Mesodermal cell (in vitro differentiated cells): ENCODE data around the gene BRF1.
A peak's percentile ranks its signal among the peaks of the same experiment; 100 is the strongest.

Experiments used
- H3K27ac ChIP-seq: 2 replicates; pipeline ENCODE4 v1.7.0; 2013; ENCODE audit warnings: mild to moderate bottlenecking, low read depth, low read length, moderate library complexity; ENCODE audit not compliant: severe bottlenecking
- H3K36me3 ChIP-seq: 2 replicates; pipeline ENCODE4 v1.7.1; 2013; ENCODE audit warnings: mild to moderate bottlenecking, low read length, moderate library complexity; ENCODE audit not compliant: control insufficient read depth, insufficient read depth
- H3K4me1 ChIP-seq: one replicate; pipeline ENCODE4 v1.7.1; 2013; ENCODE audit warnings: mild to moderate bottlenecking, low read length; ENCODE audit not compliant: insufficient read depth, control insufficient read depth, poor library complexity, severe bottlenecking
- H3K4me3 ChIP-seq: 2 replicates; pipeline ENCODE4 v1.7.0; 2013; ENCODE audit warnings: low read length, control low read depth, mild to moderate bottlenecking; ENCODE audit not compliant: insufficient read depth, poor library complexity, severe bottlenecking; ENCODE audit errors: extremely low read depth
- H3K9me3 ChIP-seq: 2 replicates; pipeline ENCODE4 v1.7.1; 2013; ENCODE audit warnings: mild to moderate bottlenecking, low read length, moderate library complexity; ENCODE audit not compliant: control insufficient read depth
- whole genome bisulfite sequencing, 2 experiments: methylation state at CpG; one replicate each; pipeline ENCODE4 v1.1.5; 2013; ENCODE audit warnings: missing lambda C conversion rate in 2 of 2; ENCODE audit not compliant: insufficient coverage in 2 of 2; 5-methylcytosine and 5-hydroxymethylcytosine counted together

The BRF1 gene

DNA sequence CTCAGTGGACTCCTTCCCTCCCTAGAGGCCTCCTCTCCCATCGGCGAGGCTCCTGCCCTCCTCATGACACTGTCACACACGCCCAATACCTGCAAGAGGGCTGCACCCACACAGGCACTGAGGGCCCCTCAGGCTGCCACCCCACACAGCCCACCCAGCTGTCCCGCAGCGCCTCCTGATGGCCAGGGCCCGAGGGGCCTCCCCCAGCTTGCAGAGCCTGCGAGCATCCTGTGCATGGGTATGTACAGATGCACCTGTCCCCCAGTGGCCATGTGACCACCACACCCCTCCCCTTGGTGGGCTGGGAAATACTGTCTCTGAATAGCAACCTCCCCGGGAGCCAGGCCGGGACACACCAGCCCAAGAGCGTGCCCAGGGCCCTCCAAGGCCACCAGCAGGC is 100.7 kb downstream of the BRF1 start:
- H3K9me3 ChIP-seq: no peaks in the 10 kb centered on the region
- H3K4me1 ChIP-seq: peaks cover 40% of the 10 kb centered on the region
- 84 to 96% methylated on average over 5 to 10 of the region's 10 CpGs for WGBS, 2 experiments
- H3K36me3 ChIP-seq: no peaks in the 10 kb centered on the region
- H3K27ac ChIP-seq: no peak overlapping the region
- no peak overlapping the region for H3K4me3 ChIP-seq

DNA sequence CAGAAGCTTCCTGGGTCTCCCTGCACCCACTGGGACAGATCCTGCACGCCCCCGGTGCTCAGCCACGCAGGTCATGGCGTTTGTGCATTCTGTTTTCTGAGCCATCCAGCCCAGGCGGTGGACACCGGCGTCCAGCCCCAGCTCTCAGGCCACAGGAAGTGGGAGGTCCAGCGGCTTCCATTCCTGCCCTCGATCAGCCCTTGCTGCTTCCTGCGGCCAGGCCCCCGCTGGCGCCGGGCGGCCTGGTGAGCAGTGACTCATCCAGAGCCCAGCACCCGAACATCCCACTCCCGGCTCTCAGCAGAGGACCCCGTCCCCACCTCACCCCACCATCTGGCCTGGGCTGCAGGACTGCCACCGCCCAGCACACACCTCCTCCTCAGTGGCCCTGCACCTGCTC is 101.7 kb downstream of the BRF1 start:
- no peak overlapping the region for H3K4me3 ChIP-seq
- no peaks in the 10 kb centered on the region for H3K9me3 ChIP-seq
- H3K4me1 ChIP-seq: peaks cover 42% of the 10 kb centered on the region
- H3K36me3 ChIP-seq: no peaks in the 10 kb centered on the region
- H3K27ac ChIP-seq: no peak overlapping the region
- 82 to 87% methylated on average over 15 to 17 of the region's 18 CpGs for WGBS, 2 experiments

DNA sequence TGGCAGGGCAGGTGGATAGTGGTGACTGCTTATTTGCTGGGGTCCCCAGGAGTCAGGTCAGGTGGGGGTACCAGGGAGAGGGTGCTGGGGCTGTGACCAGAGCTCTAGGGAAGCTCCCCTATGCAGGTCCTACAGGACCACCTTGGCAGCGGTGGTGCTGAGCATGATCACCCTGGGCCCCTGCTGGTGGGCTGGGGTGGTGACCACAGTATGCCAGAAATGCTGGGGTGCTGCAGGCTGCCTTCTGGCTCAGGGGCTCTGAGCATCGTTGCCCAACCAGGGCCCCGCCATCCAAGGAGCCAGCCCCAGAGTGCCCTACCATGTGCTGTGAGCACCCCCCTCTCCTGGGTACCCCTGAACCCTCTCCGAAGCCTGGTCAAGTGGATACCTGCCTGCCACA is 102.2 kb downstream of the BRF1 start:
- Histone ChIP-seq H3K9me3 (no peaks in the 10 kb centered on the region), H3K36me3 (no peaks in the 10 kb centered on the region), H3K4me1 (peaks cover 42% of the 10 kb centered on the region), H3K4me3 (no peak overlapping the region), H3K27ac (no peak overlapping the region)
- WGBS, 2 experiments: 97 to 98% methylated on average over 4 of the region's 4 CpGs

DNA sequence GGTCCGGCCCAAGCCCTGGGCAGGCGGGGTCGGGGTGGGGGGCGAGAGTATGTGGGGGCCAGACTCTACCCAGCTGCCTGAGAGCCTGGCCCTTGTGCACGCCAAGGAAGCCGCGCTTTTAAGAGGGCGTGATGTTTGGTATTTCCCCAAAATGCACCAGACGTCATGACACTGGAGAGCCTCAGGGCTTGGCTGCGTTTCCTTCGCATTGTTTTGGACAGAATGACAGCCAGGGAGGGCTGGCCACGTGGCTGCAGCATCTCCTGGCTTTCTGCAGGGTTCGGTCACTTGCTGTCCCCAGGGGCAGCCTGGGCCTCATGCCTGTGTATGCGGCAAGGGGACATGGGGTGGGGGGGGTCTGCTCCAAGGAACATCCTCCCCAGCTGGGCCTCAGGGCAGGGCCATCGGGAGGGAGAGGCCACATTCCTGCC is 103.6 kb downstream of the BRF1 start:
- peaks cover 42% of the 10 kb centered on the region for H3K4me1 ChIP-seq
- no peaks in the 10 kb centered on the region for H3K9me3 ChIP-seq
- no peak overlapping the region for H3K27ac ChIP-seq
- WGBS, 2 experiments: 24 to 31% methylated on average over 13 to 14 of the region's 15 CpGs
- no peak overlapping the region for H3K4me3 ChIP-seq
- H3K36me3 ChIP-seq: no peaks in the 10 kb centered on the region

DNA sequence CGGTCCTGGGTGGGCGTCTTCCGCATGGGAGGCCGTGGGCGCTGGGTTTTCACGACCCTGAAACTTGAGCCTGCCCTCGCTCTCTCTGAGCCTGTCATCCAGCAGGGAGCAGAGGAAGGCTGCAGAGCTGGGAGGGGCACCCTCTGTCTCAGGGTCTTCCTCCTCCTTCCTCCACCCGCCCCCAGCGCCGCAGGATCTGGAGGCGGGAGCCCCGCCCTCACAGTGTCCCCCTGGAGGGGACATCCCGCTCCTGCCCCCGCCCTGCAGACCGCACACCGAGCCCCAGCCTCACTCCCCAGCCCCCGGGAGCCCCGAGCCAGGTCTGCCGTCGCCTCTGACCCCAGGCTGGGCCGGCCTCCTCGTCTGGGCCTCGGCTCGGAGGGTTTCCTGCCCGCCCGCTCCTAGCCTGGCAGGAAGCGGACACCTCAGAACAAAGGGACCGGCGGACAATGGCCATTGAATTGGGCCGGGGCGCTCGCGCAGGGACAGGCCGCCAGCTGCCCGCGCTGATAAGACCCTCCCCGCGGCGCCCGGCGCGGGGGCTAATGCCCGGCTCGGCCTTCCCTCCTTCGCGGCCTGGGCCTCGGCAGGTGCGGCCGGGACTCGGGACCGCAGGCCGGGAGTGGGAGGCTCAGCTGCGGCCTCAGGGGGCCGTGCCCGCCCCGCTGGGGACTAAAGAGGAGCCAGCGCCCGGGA is 104.4 kb downstream of the BRF1 start:
- Histone ChIP-seq H3K36me3 (no peaks in the 10 kb centered on the region), H3K27ac (peak overlapping the region; percentile 59), H3K4me1 (peaks cover 39% of the 10 kb centered on the region), H3K9me3 (no peaks in the 10 kb centered on the region), H3K4me3 (peak overlapping the region; percentile 26)
- WGBS, 2 experiments: 1 to 2% methylated on average over 48 to 49 of the region's 58 CpGs

DNA sequence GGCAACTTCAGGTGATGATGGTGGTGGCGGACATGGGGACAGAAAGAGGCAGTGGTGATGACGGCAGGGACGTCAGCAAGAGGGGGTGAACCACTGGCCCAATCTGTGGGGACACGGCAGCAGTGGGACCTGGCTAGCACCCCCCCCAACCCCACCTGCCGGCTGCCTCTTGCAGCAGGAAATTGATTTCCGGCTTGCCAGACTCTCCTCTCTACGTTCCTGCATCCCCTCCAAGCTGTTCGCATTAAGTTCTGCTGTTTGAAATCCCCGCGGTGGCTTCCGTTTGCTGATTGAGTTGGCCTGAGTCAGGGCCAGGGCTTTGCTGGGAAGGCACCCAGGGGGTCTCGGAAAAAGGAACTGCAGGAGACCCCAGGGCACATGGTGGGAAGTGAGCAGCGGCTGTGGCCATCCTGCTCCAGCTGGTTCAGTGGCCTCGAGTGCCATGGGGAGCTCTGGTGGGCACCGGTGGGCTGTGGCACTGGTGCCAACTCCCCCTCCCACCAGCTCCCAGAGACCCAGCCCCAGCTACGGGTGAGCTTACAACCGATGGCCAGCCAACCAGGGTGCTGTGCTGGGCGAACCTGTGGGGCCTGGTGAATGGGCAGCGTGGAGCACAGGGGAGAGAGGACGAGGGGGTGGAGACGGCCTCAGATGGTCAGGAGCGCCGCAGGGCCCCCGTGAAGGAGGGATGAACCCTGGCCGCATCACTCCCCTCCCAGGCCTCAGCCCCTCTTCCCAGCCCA is 105.1 kb downstream of the BRF1 start:
- H3K4me3 ChIP-seq: no peak overlapping the region

DNA sequence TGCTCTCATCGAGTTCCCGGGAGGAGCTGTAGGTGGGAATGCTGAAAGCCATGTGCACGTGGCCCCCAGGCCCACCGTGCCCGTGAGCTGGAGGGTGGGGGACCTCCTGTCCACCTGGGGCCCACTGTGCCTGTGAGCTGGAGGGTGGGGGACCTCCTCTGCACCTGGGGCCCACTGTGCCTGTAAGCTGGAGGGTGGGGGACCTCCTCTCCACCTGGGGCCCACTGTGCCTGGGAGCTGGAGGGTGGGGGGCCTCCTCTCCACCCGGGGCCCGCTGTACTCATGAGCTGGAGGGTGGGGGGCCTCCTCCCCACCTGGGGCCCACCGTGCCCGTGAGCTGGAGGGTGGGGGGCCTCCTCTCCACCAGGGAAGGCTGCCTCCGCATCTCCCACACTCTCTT is 105.8 kb downstream of the BRF1 start:
- Histone ChIP-seq H3K27ac (no peak overlapping the region), H3K36me3 (no peaks in the 10 kb centered on the region), H3K4me3 (no peak overlapping the region), H3K9me3 (no peaks in the 10 kb centered on the region), H3K4me1 (peaks cover 39% of the 10 kb centered on the region)
- WGBS, 2 experiments: 78 to 80% methylated on average over 4 to 5 of the region's 10 CpGs

More for the DNA sequence above, 105.1 kb downstream of the BRF1 start:
- 27 to 38% methylated on average over 18 to 19 of the region's 25 CpGs for WGBS, 2 experiments
- no peaks in the 10 kb centered on the region for H3K9me3 ChIP-seq
- peak overlapping the region; percentile 59 for H3K27ac ChIP-seq
- no peaks in the 10 kb centered on the region for H3K36me3 ChIP-seq
- H3K4me1 ChIP-seq: peaks cover 39% of the 10 kb centered on the region

DNA sequence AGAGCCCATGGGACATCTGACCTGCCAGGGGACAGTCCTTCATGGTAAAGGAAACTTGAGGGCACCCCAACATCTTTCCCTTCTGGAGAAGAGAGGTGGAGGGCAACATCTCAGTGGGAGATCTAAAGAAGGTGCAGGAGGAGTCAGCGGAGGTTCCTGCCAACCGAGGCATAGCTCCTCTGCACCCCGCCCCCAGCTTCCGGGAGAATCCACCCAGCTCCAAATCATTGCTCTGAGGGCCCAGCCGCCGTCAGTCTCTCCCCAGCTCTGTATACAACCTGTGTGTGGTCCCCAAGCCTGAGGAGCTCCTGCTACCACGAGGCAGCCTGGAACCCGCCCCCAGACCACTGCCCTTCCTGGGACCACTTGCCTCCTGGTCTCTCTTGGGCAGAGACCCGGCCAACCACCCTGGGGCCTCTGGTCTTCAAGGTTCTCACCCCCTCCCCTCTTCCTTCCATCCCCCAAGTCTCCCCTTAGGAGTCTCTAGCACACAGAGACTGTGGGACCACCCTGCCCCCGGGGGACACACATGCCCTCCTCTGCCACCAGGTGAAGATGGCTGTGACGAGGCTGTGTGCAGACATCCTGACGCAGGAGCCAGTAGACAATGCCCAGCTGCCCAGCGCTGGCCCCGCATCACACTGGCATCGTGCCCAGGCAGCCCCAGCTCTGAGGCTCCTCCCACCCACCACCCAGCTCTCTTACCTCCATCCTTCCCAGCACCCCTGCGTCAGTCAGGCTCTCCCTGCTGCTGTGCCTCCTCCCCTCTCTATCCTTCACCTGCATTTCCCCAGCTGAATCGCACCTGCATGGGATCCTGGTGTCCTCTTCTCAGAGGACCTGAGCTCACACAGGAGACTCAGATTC is 106.7 kb downstream of the BRF1 start:
- Histone ChIP-seq H3K4me1 (peaks cover 36% of the 10 kb centered on the region), H3K27ac (no peak overlapping the region), H3K36me3 (no peaks in the 10 kb centered on the region), H3K4me3 (no peak overlapping the region), H3K9me3 (no peaks in the 10 kb centered on the region)
- 84 to 86% methylated on average over 13 to 16 of the region's 17 CpGs for WGBS, 2 experiments

DNA sequence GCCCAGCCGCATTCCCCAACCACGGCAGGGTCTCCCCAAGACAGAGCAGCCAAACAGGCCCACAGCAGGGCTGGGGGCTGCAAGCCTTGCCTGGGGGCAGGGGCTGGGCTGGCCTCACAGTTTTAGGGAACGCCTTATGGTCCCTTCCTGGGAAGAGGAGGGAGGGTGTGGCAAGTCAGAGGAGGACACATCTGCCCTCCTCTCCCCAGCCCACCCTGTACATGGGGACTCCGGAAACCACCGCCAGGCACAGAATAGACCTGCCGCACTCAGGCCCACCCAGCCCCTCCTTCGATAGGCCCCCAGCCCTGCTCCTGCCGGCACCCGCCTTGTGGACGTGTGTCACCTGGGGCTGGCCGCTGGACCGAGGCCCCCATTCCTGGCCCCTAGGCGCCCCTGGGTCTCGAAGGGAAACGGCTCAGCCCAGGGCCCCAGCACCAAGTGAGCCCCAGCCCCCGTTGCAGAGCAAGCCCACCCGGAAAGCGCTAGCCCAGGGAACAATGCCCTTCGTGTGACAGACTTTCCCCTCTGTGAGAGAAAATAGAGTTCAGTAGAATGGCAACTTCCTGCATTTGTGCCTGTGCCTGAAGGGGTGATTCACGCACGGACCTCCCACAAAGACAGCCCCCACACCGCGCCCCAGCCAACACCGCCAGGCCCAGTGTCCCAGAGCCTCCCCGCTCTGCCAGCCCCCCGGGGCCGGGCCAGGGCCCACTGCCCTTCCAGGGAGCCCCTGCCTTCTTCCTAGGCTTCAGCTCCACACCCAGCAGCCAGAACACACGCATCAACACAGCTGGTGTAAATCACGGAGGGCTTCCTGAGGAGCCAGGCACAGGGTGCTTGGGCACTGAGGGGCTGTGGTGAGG is 107.7 kb downstream of the BRF1 start:
- no peaks in the 10 kb centered on the region for H3K36me3 ChIP-seq
- H3K4me1 ChIP-seq: peaks cover 31% of the 10 kb centered on the region
- WGBS, 2 experiments: 70 to 75% methylated on average over 24 to 29 of the region's 29 CpGs
- H3K9me3 ChIP-seq: peaks cover 6% of the 10 kb centered on the region
- no peak overlapping the region for H3K4me3 ChIP-seq
- H3K27ac ChIP-seq: peak overlapping the region; percentile 47
